Measurements from ENCODE around the gene NLGN1.

NLGN1 gene

GRCh38 chr3:174333640-174334039 lies 936.1 kb downstream of the NLGN1 start:
- H3K4me3 ChIP-seq (replicated peaks; ENCODE audit: low read depth, low read length): no peak overlapping the region
- DNase-seq (ENCODE audit: low read depth): no peak
- TF ChIP-seq CTCF (IDR thresholded peaks at IDR 0.05; ENCODE audit: low read length, missing control alignments): no peak

GRCh38 chr3:174334111-174334510 lies 936.6 kb downstream of the NLGN1 start:
- no peak for TF ChIP-seq CTCF (IDR thresholded peaks at IDR 0.05; ENCODE audit: low read length, missing control alignments)
- H3K4me3 ChIP-seq (replicated peaks; ENCODE audit: low read depth, low read length): no peak overlapping the region

GRCh38 chr3:174335324-174335723 lies 937.8 kb downstream of the NLGN1 start:
- DNase-seq (ENCODE audit: low read depth): no peak
- TF ChIP-seq CTCF (IDR thresholded peaks at IDR 0.05; ENCODE audit: low read length, missing control alignments): no peak
- no peak overlapping the region for H3K4me3 ChIP-seq (replicated peaks; ENCODE audit: low read depth, low read length)

More at GRCh38 chr3:174334111-174334510, 936.6 kb downstream of the NLGN1 start:
- DNase-seq (ENCODE audit: low read depth): no peak

- no peak for TF ChIP-seq CTCF (IDR thresholded peaks at IDR 0.05; ENCODE audit: low read length, missing control alignments)
- no peak overlapping the region for H3K4me3 ChIP-seq (replicated peaks; ENCODE audit: low read depth, low read length)
- DNase-seq (ENCODE audit: low read depth): no peak
These were observed 938.4 kb downstream of the NLGN1 start for GRCh38 chr3:174335910-174336309.

All from fibroblast of pulmonary artery (primary cell).